K562 (cell line): ENCODE results near the gene PRPF6. TPM values are rescaled to one million over a fixed set of nuclear protein-coding genes. Genes with fewer than 3 reads are reported as not detected.
A peak's percentile ranks its signal among the peaks of the same experiment; 100 is the strongest.

Source experiments
- GABPB1 ChIP-seq: sonication (generic); formaldehyde crosslinking; IDR thresholded peaks from 2 replicates; pipeline ENCODE4 v1.8.0; 2022; ENCODE audit warnings: mild to moderate bottlenecking, missing genetic modification reagents
- L3MBTL2 ChIP-seq: fragments of 450-650 bp; IDR thresholded peaks from 2 replicates; pipeline ENCODE4 v1.6.1; 2016; ENCODE audit warnings: mild to moderate bottlenecking, moderate library complexity
- MXI1 ChIP-seq: IDR thresholded peaks from 2 replicates; pipeline ENCODE4 v1.6.1; 2011; ENCODE audit warnings: low read depth, mild to moderate bottlenecking, improper control_type of control experiment, low read length
- SMARCB1 ChIP-seq: IDR thresholded peaks from 2 replicates; pipeline ENCODE4 v1.6.1; 2011; ENCODE audit warnings: improper control_type of control experiment, low read depth; ENCODE audit not compliant: insufficient read length
- TSC22D4 ChIP-seq: fragments of 450-650 bp; IDR thresholded peaks from 2 replicates; pipeline ENCODE4 v1.6.1; 2016; ENCODE audit warnings: missing genetic modification characterization, missing biosample characterization, control low read depth
- XRCC5 ChIP-seq: fragments of 200-400 bp; formaldehyde crosslinking; IDR thresholded peaks from 2 replicates; pipeline ENCODE4 v1.6.1; 2017; ENCODE audit warnings: low read depth, mild to moderate bottlenecking, low read length
- ZFP36 ChIP-seq: fragments of 150-350 bp; IDR thresholded peaks from 2 replicates; pipeline ENCODE4 v1.6.1; 2018; ENCODE audit warnings: low read length, low read depth; ENCODE audit not compliant: partially characterized antibody
- ZNF41 ChIP-seq: fragments of 250-450 bp; sonication (Bioruptor Pico); conservative IDR thresholded peaks from 2 replicates; pipeline ENCODE4 v1.4.0; 2020; ENCODE audit warnings: mild to moderate bottlenecking
- polyA plus RNA-seq, 8 experiments: library from polyadenylated mRNA; depleted of rRNA in 4 of 8; stranded (reverse) in 5 of 8; unstranded in 3 of 8; fragments of >200 nt; fragmentation: Nextera tagmentation in 2 of 8; fragmentation: Illumina TruSeq in 1 of 8; extraction: Ambion mirVana in 2 of 8; extraction: Trizol in 1 of 8; gene quantifications; 2 replicates each; pipeline versions ENCODE4 v1.2.1 to v1.2.3, GENCODE V29; 2011 to 2014; ENCODE audit warnings: inconsistent platforms in 1 of 8, missing spikeins in 1 of 8
- total RNA-seq, 7 experiments: library from RNA; depleted of rRNA in 6 of 7; stranded (reverse); fragments of >200 nt in 6 of 7; fragmentation: Illumina TruSeq in 2 of 7; extraction: Trizol in 2 of 7; gene quantifications; 2 replicates each; pipeline versions ENCODE4 v1.2.1 to v1.2.3, GENCODE V29; 2011 to 2021; ENCODE audit warnings: low replicate concordance in 1 of 7
- TF ChIP-seq, protein P1 (sequence below): sonication (generic); formaldehyde crosslinking; IDR thresholded peaks from 2 replicates; pipeline ENCODE4 v1.9.0; 2022; ENCODE audit warnings: mild to moderate bottlenecking, missing genetic modification reagents
- TF ChIP-seq, protein P2 (sequence below): fragments of 450-650 bp; formaldehyde crosslinking; IDR thresholded peaks from 2 replicates; pipeline ENCODE4 v1.4.0; 2022; ENCODE audit warnings: missing genetic modification characterization

Gene PRPF6
- total and polyA plus RNA-seq, 9 of the 15 experiments (the other 6 are each of a cell fraction or from before 2014, with no cell fraction given), result 4.2 to 83.2 (median 59.9) TPM

DNA sequence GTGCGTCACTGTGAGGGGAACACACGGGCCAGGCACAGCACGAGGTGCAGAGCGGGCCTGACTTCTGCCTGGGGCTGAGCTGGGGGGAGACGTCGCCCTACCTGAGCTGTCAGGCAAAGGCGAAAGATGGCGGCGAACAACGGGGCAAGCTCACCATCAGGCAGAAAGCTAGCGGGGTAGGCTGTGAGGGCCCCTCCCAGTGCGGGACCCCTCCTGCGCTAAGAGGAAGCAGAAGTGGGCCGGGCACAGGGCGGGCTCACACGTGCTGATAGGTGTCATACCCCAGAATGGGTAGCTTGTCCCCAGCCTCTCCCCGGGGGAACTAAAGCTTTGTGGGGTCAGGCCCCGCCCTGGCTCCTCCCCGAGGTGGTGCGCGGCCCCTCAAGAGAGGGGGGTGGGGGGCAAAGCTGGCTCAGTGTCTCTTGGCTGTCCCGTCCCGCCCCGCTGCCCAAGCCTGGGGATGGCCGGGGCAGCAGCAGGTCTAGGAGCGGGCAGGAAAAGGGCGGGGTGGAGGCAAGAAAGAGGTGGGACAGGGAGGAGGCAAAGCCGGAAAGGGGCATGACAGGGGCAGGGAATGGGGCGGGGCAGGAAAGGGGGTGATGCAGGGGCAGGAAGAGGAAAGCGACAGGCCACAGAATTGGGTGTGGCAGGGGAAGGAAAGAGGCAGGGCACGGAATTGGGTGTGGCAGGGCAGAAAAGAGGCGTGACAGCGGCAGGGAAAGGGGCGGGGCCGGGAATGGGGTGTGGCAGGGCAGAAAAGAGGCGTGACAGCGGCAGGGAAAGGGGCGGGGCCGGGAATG is 39.5 kb upstream of the PRPF6 start (continued):
- TF ChIP-seq MXI1 (no peak), ZFP36 (no peak), TSC22D4 (no peak), L3MBTL2 (no peak), SMARCB1 (no peak), ZNF41 (CRISPR knock-in tag) (no peak), XRCC5 (no peak), GABPB1 (peak; percentile 70; the same call in 1 of the 2 replicates)
- TF ChIP-seq, protein P1, sequence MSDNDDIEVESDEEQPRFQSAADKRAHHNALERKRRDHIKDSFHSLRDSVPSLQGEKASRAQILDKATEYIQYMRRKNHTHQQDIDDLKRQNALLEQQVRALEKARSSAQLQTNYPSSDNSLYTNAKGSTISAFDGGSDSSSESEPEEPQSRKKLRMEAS (CRISPR knock-in tag), result peak; percentile 11; the same call in 1 of the 2 replicates
- TF ChIP-seq, protein P2, sequence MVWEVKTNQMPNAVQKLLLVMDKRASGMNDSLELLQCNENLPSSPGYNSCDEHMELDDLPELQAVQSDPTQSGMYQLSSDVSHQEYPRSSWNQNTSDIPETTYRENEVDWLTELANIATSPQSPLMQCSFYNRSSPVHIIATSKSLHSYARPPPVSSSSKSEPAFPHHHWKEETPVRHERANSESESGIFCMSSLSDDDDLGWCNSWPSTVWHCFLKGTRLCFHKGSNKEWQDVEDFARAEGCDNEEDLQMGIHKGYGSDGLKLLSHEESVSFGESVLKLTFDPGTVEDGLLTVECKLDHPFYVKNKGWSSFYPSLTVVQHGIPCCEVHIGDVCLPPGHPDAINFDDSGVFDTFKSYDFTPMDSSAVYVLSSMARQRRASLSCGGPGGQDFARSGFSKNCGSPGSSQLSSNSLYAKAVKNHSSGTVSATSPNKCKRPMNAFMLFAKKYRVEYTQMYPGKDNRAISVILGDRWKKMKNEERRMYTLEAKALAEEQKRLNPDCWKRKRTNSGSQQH (CRISPR knock-in tag), result peak; percentile 66; the same call in 1 of the 2 replicates
- TF ChIP-seq, all 486 proteins: peak for 40
